ENCODE results near the gene PAX5.

GRCh38 chr9:36825179-36825578, 208.9 kb downstream of the PAX5 start:
- TF ChIP-seq ELF4 (IDR thresholded peaks at IDR 0.05) (no peak), TARDBP (IDR thresholded peaks at IDR 0.05) (no peak), L3MBTL2 (conservative IDR thresholded peaks at IDR 0.05) (no peak), SP1 (IDR thresholded peaks at IDR 0.05) (no peak), ARNT (IDR thresholded peaks at IDR 0.05) (no peak), LEF1 (IDR thresholded peaks at IDR 0.05; ENCODE audit: borderline replicate concordance) (no peak)
